Right ventricle myocardium superior (tissue), 1 donor: ENCODE measurements around the gene LAMA1. TPM values are rescaled to one million over a fixed set of nuclear protein-coding genes. Genes with fewer than 3 reads are reported as not detected.
"Not testable (repeated sequence)": the region's sequence is repeated elsewhere in the genome, so short reads cannot be mapped to it uniquely, and the experiment has no call there.

Experiments
- ATAC-seq: fragments of 200-7000 bp; cut with Tn5 transposase; one replicate; pipeline ENCODE4 v1.9.1; 2020; ENCODE audit warnings: mild to moderate bottlenecking; ENCODE audit not compliant: poor library complexity
- DNase-seq: peaks from one replicate; pipeline ENCODE4 v3.0.0-alpha.2; 2020
- intact Hi-C: fragments of 100-400 bp; cut with DNase I; formaldehyde crosslinking; loops from one replicate; pipeline ENCODE4 v1.11.2; 2022
- total RNA-seq: library from RNA; stranded (reverse); fragmentation: NEBNext Ultra II Directional; extraction: Animal tissue kit (Norgen Biotek cat#: 25700); gene quantifications from one replicate; pipeline ENCODE4 v1.2.1, GENCODE V29; 2021
- donor health status: DM: no; HTN: yes; CAD: no; lungs with severe emphysema.

LAMA1 gene
- total RNA-seq, 1 donor from 2014 or later = 0.05 TPM

GRCh38 chr18:6940451-6940850 is 177.1 kb downstream of the LAMA1 start:
- ATAC-seq (no peak), DNase-seq (no peak)
- intact Hi-C loops = no loop called here

GRCh38 chr18:6939972-6940371 is 177.6 kb downstream of the LAMA1 start:
- intact Hi-C loops = no loop called here
- no peak for ATAC-seq

GRCh38 chr18:6938403-6938802 is 179.2 kb downstream of the LAMA1 start:
- ATAC-seq, DNase-seq, intact Hi-C loops: not testable (repeated sequence)

More at GRCh38 chr18:6939972-6940371, 177.6 kb downstream of the LAMA1 start:
- DNase-seq = no peak

GRCh38 chr18:6938003-6938402 is 179.6 kb downstream of the LAMA1 start:
- intact Hi-C loops = no loop called here
- DNase-seq (no peak), ATAC-seq (no peak)

GRCh38 chr18:6934859-6935258 is 182.7 kb downstream of the LAMA1 start:
- ATAC-seq (no peak), DNase-seq (no peak)
- intact Hi-C loops = no loop called here

- ATAC-seq = no peak
- DNase-seq = no peak
- intact Hi-C loops = no loop called here
These were observed 188.1 kb downstream of the LAMA1 start for GRCh38 chr18:6929370-6930102.

- intact Hi-C loops = no loop called here
- ATAC-seq (no peak), DNase-seq (no peak)
These were observed 189.2 kb downstream of the LAMA1 start for GRCh38 chr18:6928359-6928758.

GRCh38 chr18:6927153-6927552 is 190.4 kb downstream of the LAMA1 start:
- intact Hi-C loops = no loop called here
- DNase-seq (no peak), ATAC-seq (no peak)

GRCh38 chr18:6923220-6923619 is 194.4 kb downstream of the LAMA1 start:
- DNase-seq (no peak), ATAC-seq (no peak)
- intact Hi-C loops = loop anchor here (5.0 kb wide), 1 partner anchor 254 kb away; no protein-coding TSS in a partner anchor

GRCh38 chr18:6921571-6921970 is 196.0 kb downstream of the LAMA1 start:
- no peak for ATAC-seq
- intact Hi-C loops = loop anchor here (5.0 kb wide), 1 partner anchor 256 kb away; no protein-coding TSS in a partner anchor
- no peak for DNase-seq

GRCh38 chr18:6920099-6920955 is 197.3 kb downstream of the LAMA1 start:
- peak; percentile 34 for ATAC-seq
- no peak for DNase-seq
- intact Hi-C loops = loop anchor here (5.0 kb wide), 1 partner anchor 257 kb away; no protein-coding TSS in a partner anchor

GRCh38 chr18:6917072-6917471 is 200.5 kb downstream of the LAMA1 start:
- intact Hi-C loops = no loop called here
- ATAC-seq (no peak), DNase-seq (no peak)

GRCh38 chr18:6901286-6901926 is 216.2 kb downstream of the LAMA1 start:
- intact Hi-C loops = no loop called here
- ATAC-seq (no peak), DNase-seq (no peak)

GRCh38 chr18:6891788-6892187 is 225.8 kb downstream of the LAMA1 start:
- DNase-seq (no peak), ATAC-seq (no peak)
- intact Hi-C loops = no loop called here

Other genes starting within 250 kb of the LAMA1 start
- not detected for gene LRRC30, start 113.3 kb upstream of the LAMA1 start, total RNA-seq